Activated naive CD4-positive, alpha-beta T cell treated with anti-CD3 and anti-CD28 coated beads for 36 hours (primary cell): Measurements from ENCODE around the gene RBFOX2. TPM values are rescaled to one million over a fixed set of nuclear protein-coding genes. Genes with fewer than 3 reads are reported as not detected.
"Not testable (repeated sequence)": the region's sequence is repeated elsewhere in the genome, so short reads cannot be mapped to it uniquely, and the experiment has no call there.

Experiments
- CTCF ChIA-PET: fragments of 350-600 bp; sonication (Branson Sonifier 250); formaldehyde crosslinking; loops from one replicate; lab custom pipeline; 2021; ENCODE audit warnings: antibody characterized with exemption; lab: Charles Lee
- DNase-seq: peaks from one replicate; pipeline ENCODE4 v3.0.0-alpha.2; 2020
- H3K27ac Mint-ChIP-seq: one replicate; pipeline ENCODE4 v1.8.0; 2021; ENCODE audit warnings: mild to moderate bottlenecking, mixed read lengths
- H3K27me3 Mint-ChIP-seq: one replicate; pipeline ENCODE4 v1.8.0; 2021; ENCODE audit warnings: low read depth, mixed read lengths
- H3K36me3 Mint-ChIP-seq: one replicate; pipeline ENCODE4 v1.8.0; 2021; ENCODE audit warnings: low read depth, mixed read lengths
- H3K4me1 Mint-ChIP-seq: one replicate; pipeline ENCODE4 v1.8.0; 2021; ENCODE audit warnings: low read depth, mixed read lengths
- H3K4me3 Mint-ChIP-seq: one replicate; pipeline ENCODE4 v1.8.0; 2021; ENCODE audit warnings: mild to moderate bottlenecking, moderate library complexity, mixed read lengths
- H3K9me3 Mint-ChIP-seq: one replicate; pipeline ENCODE4 v1.8.0; 2021; ENCODE audit warnings: mixed read lengths
- intact Hi-C: fragments of 100-400 bp; cut with micrococcal nuclease; formaldehyde crosslinking; loops from one replicate; pipeline ENCODE4 v1.15.1; 2023
- total RNA-seq, 2 experiments: library from RNA; stranded (reverse); gene quantifications; one replicate each; pipeline ENCODE4 v1.2.3, GENCODE V29; 2021

Gene RBFOX2
- total RNA-seq, 2 experiments from 2014 or later, result 3.3 to 4.3 TPM

- no peak overlapping the region for H3K27ac Mint-ChIP-seq
- CTCF ChIA-PET, result no interaction called here
- peaks cover 2% of the 10 kb centered on the region for H3K4me1 Mint-ChIP-seq
- intact Hi-C loops, result no loop called here
- DNase-seq, result no peak
- no peaks in the 10 kb centered on the region for H3K36me3 Mint-ChIP-seq
- H3K9me3 Mint-ChIP-seq, result no peaks in the 10 kb centered on the region
- no peak overlapping the region for H3K4me3 Mint-ChIP-seq
- H3K27me3 Mint-ChIP-seq, result no peaks in the 10 kb centered on the region
Observed at GRCh38 chr22:35752863-35753189, 275.8 kb downstream of the RBFOX2 start.

GRCh38 chr22:35752006-35752862 lies 276.4 kb downstream of the RBFOX2 start:
- Mint-ChIP-seq H3K9me3 (no peaks in the 10 kb centered on the region), H3K27me3 (no peaks in the 10 kb centered on the region), H3K27ac (no peak overlapping the region), H3K4me1 (peaks cover 2% of the 10 kb centered on the region), H3K36me3 (no peaks in the 10 kb centered on the region), H3K4me3 (no peak overlapping the region)
- no peak for DNase-seq
- CTCF ChIA-PET, result no interaction called here
- intact Hi-C loops, result no loop called here

GRCh38 chr22:35749808-35750207 lies 278.8 kb downstream of the RBFOX2 start:
- CTCF ChIA-PET, result interaction anchor here (0.9 kb wide), 1 partner anchor 11 kb away, joined by 5 read pairs; no protein-coding TSS in a partner anchor
- DNase-seq, result no peak
- no peaks in the 10 kb centered on the region for H3K36me3 Mint-ChIP-seq
- peaks cover 2% of the 10 kb centered on the region for H3K4me1 Mint-ChIP-seq
- H3K4me3 Mint-ChIP-seq, result no peak overlapping the region
- H3K27ac Mint-ChIP-seq, result no peak overlapping the region
- no peaks in the 10 kb centered on the region for H3K27me3 Mint-ChIP-seq
- intact Hi-C loops, result no loop called here
- no peaks in the 10 kb centered on the region for H3K9me3 Mint-ChIP-seq

- CTCF ChIA-PET, result interaction anchor here (1.2 kb wide), 1 partner anchor 115 kb away, joined by 4 read pairs; no protein-coding TSS in a partner anchor
- no peaks in the 10 kb centered on the region for H3K9me3 Mint-ChIP-seq
- no peaks in the 10 kb centered on the region for H3K4me1 Mint-ChIP-seq
- no peak overlapping the region for H3K4me3 Mint-ChIP-seq
- H3K36me3 Mint-ChIP-seq, result no peaks in the 10 kb centered on the region
- intact Hi-C loops, result no loop called here
- no peak overlapping the region for H3K27ac Mint-ChIP-seq
- no peak for DNase-seq
- no peaks in the 10 kb centered on the region for H3K27me3 Mint-ChIP-seq
Observed at GRCh38 chr22:35746946-35747703, 281.5 kb downstream of the RBFOX2 start.

GRCh38 chr22:35746248-35746647 lies 282.4 kb downstream of the RBFOX2 start:
- Mint-ChIP-seq H3K36me3 (no peaks in the 10 kb centered on the region), H3K4me3 (no peak overlapping the region), H3K4me1 (no peaks in the 10 kb centered on the region), H3K27me3 (no peaks in the 10 kb centered on the region), H3K27ac (no peak overlapping the region), H3K9me3 (no peaks in the 10 kb centered on the region)
- DNase-seq, result no peak
- intact Hi-C loops, result no loop called here
- CTCF ChIA-PET, result no interaction called here

DNA sequence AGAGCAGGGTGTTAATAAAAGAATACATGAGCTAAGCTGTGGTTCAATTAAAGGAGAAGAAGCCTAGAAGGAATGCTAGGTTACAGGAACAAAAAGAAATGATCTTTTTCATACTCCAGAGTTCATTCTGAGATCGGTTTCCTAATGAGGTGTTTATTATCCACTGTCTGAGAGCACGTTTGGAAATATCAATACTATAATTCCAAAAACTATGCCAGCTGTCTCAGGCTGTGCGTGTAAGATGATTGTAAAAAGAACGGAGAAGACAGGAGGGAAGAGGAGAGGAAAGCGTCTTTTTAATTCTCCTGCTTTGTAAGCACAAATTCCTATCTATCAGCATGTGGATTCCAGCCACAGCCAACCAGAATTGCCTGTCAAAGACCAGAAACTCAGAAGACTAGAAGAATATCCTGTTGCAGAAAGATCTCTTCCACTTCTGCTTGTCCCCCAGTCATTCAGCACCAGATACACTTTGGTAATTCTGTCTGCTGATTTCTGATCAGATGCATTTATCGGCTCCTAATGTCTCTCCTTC lies 285.2 kb downstream of the RBFOX2 start:
- H3K27me3 Mint-ChIP-seq, result no peaks in the 10 kb centered on the region
- H3K9me3 Mint-ChIP-seq, result no peaks in the 10 kb centered on the region
- H3K27ac Mint-ChIP-seq, result no peak overlapping the region
- no peak for DNase-seq
- intact Hi-C loops, result no loop called here
- H3K4me3 Mint-ChIP-seq, result no peak overlapping the region
- CTCF ChIA-PET, result no interaction called here
- no peaks in the 10 kb centered on the region for H3K4me1 Mint-ChIP-seq
- no peaks in the 10 kb centered on the region for H3K36me3 Mint-ChIP-seq

GRCh38 chr22:35742342-35743100 lies 286.1 kb downstream of the RBFOX2 start:
- no peaks in the 10 kb centered on the region for H3K4me1 Mint-ChIP-seq
- H3K9me3 Mint-ChIP-seq, result no peaks in the 10 kb centered on the region
- no peaks in the 10 kb centered on the region for H3K27me3 Mint-ChIP-seq
- CTCF ChIA-PET, result interaction anchor here (0.6 kb wide), 1 partner anchor 115 kb away, joined by 4 read pairs; no protein-coding TSS in a partner anchor
- DNase-seq, result no peak
- intact Hi-C loops, result no loop called here
- no peaks in the 10 kb centered on the region for H3K36me3 Mint-ChIP-seq
- no peak overlapping the region for H3K27ac Mint-ChIP-seq
- no peak overlapping the region for H3K4me3 Mint-ChIP-seq

GRCh38 chr22:35740616-35741015 lies 288.0 kb downstream of the RBFOX2 start:
- Mint-ChIP-seq H3K27ac (no peak overlapping the region), H3K27me3 (no peaks in the 10 kb centered on the region), H3K4me3 (no peak overlapping the region), H3K9me3 (no peaks in the 10 kb centered on the region), H3K4me1 (no peaks in the 10 kb centered on the region), H3K36me3 (no peaks in the 10 kb centered on the region)
- intact Hi-C loops, result no loop called here
- CTCF ChIA-PET, result no interaction called here
- DNase-seq, result no peak

- DNase-seq, result no peak
- Mint-ChIP-seq H3K9me3 (no peaks in the 10 kb centered on the region), H3K36me3 (no peaks in the 10 kb centered on the region), H3K4me3 (no peak overlapping the region), H3K27ac (no peak overlapping the region), H3K27me3 (no peaks in the 10 kb centered on the region), H3K4me1 (no peaks in the 10 kb centered on the region)
- CTCF ChIA-PET, result no interaction called here
- intact Hi-C loops, result loop anchor here (1.0 kb wide), 1 partner anchor 113 kb away; no protein-coding TSS in a partner anchor
Observed at GRCh38 chr22:35739931-35740380, 288.7 kb downstream of the RBFOX2 start.

DNA sequence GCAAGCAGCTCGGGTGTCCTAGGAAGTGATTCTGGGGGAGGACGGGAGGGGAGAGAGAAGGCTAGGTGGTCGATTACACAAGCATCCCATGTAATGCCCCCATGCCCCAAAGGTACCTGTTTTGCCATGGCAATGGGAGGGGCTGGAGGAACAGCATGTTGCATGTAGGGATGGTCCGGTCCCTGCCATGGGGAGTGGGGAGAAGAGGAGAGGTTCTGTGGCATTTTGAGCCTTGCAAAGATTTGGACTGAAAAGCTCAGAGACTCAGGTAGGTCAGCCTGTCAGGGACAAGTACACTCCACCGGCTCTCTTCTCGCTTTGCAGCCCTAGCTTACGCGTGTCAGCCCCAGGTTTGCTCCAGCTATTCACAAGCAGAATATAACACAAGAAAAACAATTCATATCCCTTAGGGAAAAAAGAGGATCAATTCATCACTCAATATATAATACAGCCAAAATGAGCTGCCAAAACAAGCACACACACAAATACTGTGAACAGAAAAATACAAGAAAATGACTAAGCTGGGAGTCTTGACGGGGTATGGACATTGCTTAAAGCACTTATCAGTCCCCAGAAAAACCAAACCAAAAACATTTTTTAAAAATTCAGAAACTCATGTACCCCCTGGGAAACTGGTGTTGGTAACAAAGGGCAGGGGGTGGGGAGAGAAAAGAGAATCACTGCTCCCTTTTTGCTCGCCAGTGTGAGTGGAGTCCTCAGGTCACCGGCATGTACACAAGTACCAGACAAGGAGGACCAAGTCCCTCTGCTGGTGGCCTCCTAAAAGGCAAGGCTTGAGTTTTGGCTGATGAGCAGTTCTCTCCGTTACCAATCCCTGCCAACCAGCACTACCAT lies 289.3 kb downstream of the RBFOX2 start:
- H3K4me3 Mint-ChIP-seq, result no peak overlapping the region
- H3K36me3 Mint-ChIP-seq, result no peaks in the 10 kb centered on the region
- no peaks in the 10 kb centered on the region for H3K27me3 Mint-ChIP-seq
- no peak for DNase-seq
- H3K9me3 Mint-ChIP-seq, result no peaks in the 10 kb centered on the region
- CTCF ChIA-PET, result interaction anchor here (0.6 to 1.6 kb wide), 4 partner anchors 11 to 183 kb away, joined by 3 to 5 read pairs (median 4); no protein-coding TSS in a partner anchor
- H3K4me1 Mint-ChIP-seq, result no peaks in the 10 kb centered on the region
- intact Hi-C loops, result loop anchor here (1.0 kb wide), 1 partner anchor 112 kb away; no protein-coding TSS in a partner anchor
- H3K27ac Mint-ChIP-seq, result no peak overlapping the region

DNA sequence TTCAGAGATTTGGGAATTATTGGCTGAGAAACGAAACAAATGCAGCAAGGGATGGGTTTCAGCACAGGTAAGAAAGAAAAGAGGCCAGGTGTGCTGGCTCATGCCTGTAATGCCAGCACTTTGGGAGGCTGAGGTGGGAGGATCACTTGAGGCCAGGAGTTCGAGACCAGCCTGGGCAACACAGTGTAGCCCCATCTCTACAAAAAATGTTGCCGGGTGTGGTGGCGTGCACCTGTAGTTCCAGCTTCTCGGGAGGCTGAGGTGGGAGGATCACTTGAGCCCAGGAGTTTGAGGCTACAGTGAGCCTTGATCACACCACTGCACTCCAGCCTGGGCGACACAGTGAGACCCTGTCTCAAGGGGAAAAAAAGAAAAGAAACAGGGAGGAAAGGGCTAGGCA lies 290.7 kb downstream of the RBFOX2 start:
- H3K4me1 Mint-ChIP-seq, H3K27ac Mint-ChIP-seq: not testable (repeated sequence)
- CTCF ChIA-PET, result interaction anchor here (1.6 kb wide), 1 partner anchor 12 kb away, joined by 5 read pairs; no protein-coding TSS in a partner anchor

More for the DNA sequence above, 290.7 kb downstream of the RBFOX2 start:
- H3K27me3 Mint-ChIP-seq, intact Hi-C loops, H3K36me3 Mint-ChIP-seq, H3K9me3 Mint-ChIP-seq, DNase-seq, H3K4me3 Mint-ChIP-seq: not testable (repeated sequence)
